Gastroesophageal sphincter (tissue), 4 donors: Measurements from ENCODE around the gene TBC1D5. TPM values are rescaled to one million over a fixed set of nuclear protein-coding genes. Genes with fewer than 3 reads are reported as not detected.

Source experiments
- ATAC-seq: fragments of 150-250 bp; one replicate; pipeline ENCODE4 v1.9.1; 2016; ENCODE audit warnings: mild to moderate bottlenecking, moderate library complexity
- H3K27ac ChIP-seq, 4 donors: fragments of 200-600 bp; sonication (generic) in 3 of 4; 1 replicate in 3 of 4; 2 replicates in 1 of 4; pipeline ENCODE4 v1.5.1; 2016 to 2019
- H3K27me3 ChIP-seq: fragments of 200-600 bp; sonication (generic); one replicate; pipeline ENCODE4 v1.5.1; 2019
- H3K36me3 ChIP-seq, 2 donors: fragments of 200-600 bp; sonication (generic); one replicate each; pipeline ENCODE4 v1.5.1; 2019; ENCODE audit warnings: control low read depth in 1 of 2
- H3K4me1 ChIP-seq, 3 donors: fragments of 200-600 bp; sonication (generic); 1 replicate in 2 of 3; 2 replicates in 1 of 3; pipeline ENCODE4 v1.5.1; 2016 to 2019; ENCODE audit warnings: control low read depth in 2 of 3
- H3K4me3 ChIP-seq, 2 donors: fragments of 200-600 bp; sonication (generic); one replicate each; pipeline ENCODE4 v1.5.1; 2019; ENCODE audit warnings: mild to moderate bottlenecking in 1 of 2, moderate library complexity in 1 of 2
- H3K9me3 ChIP-seq, 3 donors: fragments of 200-600 bp; sonication (generic); one replicate each; pipeline ENCODE4 v1.5.1; 2017 to 2019; ENCODE audit warnings: control low read depth in 2 of 3
- CTCF ChIP-seq, 4 experiments: fragments of 200-600 bp in 2 of 4; fragments of 450-650 bp in 2 of 4; sonication (generic) in 1 of 4; IDR thresholded peaks; one replicate each; pipeline ENCODE4 v1.5.1; 2017 to 2019; ENCODE audit warnings: antibody characterized with exemption in 4 of 4, mild to moderate bottlenecking in 2 of 4, moderate library complexity in 2 of 4
- EP300 ChIP-seq: sonication (generic); formaldehyde crosslinking; IDR thresholded peaks from one replicate; pipeline ENCODE4 v1.6.1; 2017; ENCODE audit warnings: antibody characterized with exemption, mild to moderate bottlenecking
- POLR2A ChIP-seq, 2 donors: fragments of 450-650 bp; IDR thresholded peaks; one replicate each; pipeline ENCODE4 v1.6.1; 2017; ENCODE audit warnings: antibody characterized with exemption in 2 of 2, mild to moderate bottlenecking in 2 of 2, moderate library complexity in 1 of 2
- POLR2AphosphoS5 ChIP-seq: sonication (generic); formaldehyde crosslinking; IDR thresholded peaks from one replicate; pipeline ENCODE4 v1.6.1; 2017; ENCODE audit warnings: antibody characterized with exemption
- WGBS, 2 donors: methylation state at CpG; one replicate each; pipeline ENCODE4 v1.1.5; 2018; ENCODE audit warnings: low coverage in 1 of 2; 5-methylcytosine and 5-hydroxymethylcytosine counted together
- total RNA-seq, 4 donors: library from RNA; depleted of rRNA; stranded (reverse); fragments of >200 nt; gene quantifications; one replicate each; pipeline ENCODE4 v1.1.0, GENCODE V29; 2016

TBC1D5 gene
- total RNA-seq, 4 donors from 2014 or later = 59.5 to 66.6 (median 61.6) TPM

- peaks cover 0 to 16% (median 0%) of the 10 kb centered on the region in 3 donors for H3K4me1 ChIP-seq
- H3K36me3 ChIP-seq = no peaks in the 10 kb centered on the region
- no peak overlapping the region for H3K4me3 ChIP-seq
- H3K27ac ChIP-seq = no peak overlapping the region
- ATAC-seq = no peak
- TF ChIP-seq EP300 = no peak
- TF ChIP-seq POLR2AphosphoS5 = no peak
- TF ChIP-seq POLR2A (IDR thresholded peaks at IDR 0.05) = no peak
- TF ChIP-seq CTCF (IDR thresholded peaks at IDR 0.05) = no peak
- peaks cover 0 to 3% (median 0%) of the 10 kb centered on the region in 3 donors for H3K9me3 ChIP-seq
- H3K27me3 ChIP-seq = no peaks in the 10 kb centered on the region
- WGBS, 2 donors = 17 to 38% methylated on average over 1 of the region's 1 CpG
Observed at GRCh38 chr3:17243621-17244020, 498.8 kb downstream of the TBC1D5 start.

GRCh38 chr3:17239417-17239816, 503.0 kb downstream of the TBC1D5 start:
- no peak overlapping the region for H3K4me3 ChIP-seq
- no peak for TF ChIP-seq POLR2A (IDR thresholded peaks at IDR 0.05)
- ATAC-seq = no peak
- H3K27ac ChIP-seq = no peak overlapping the region
- H3K27me3 ChIP-seq = no peaks in the 10 kb centered on the region
- no peaks in the 10 kb centered on the region for H3K9me3 ChIP-seq
- H3K4me1 ChIP-seq = peaks cover 0 to 16% (median 0%) of the 10 kb centered on the region in 3 donors
- peaks cover 0 to 13% of the 10 kb centered on the region in 2 donors for H3K36me3 ChIP-seq

GRCh38 chr3:17238023-17238422, 504.4 kb downstream of the TBC1D5 start:
- Histone ChIP-seq H3K27ac (no peak overlapping the region), H3K27me3 (no peaks in the 10 kb centered on the region), H3K36me3 (peaks cover 0 to 13% of the 10 kb centered on the region in 2 donors), H3K9me3 (no peaks in the 10 kb centered on the region), H3K4me3 (no peak overlapping the region), H3K4me1 (peaks cover 0 to 8% (median 0%) of the 10 kb centered on the region in 3 donors)
- TF ChIP-seq POLR2A (IDR thresholded peaks at IDR 0.05) = no peak
- TF ChIP-seq POLR2AphosphoS5 = no peak
- no peak for TF ChIP-seq EP300
- no peak for TF ChIP-seq CTCF (IDR thresholded peaks at IDR 0.05)
- ATAC-seq = no peak

GRCh38 chr3:17235310-17235709, 507.1 kb downstream of the TBC1D5 start:
- no peaks in the 10 kb centered on the region for H3K27me3 ChIP-seq
- TF ChIP-seq POLR2AphosphoS5 (no peak), CTCF (IDR thresholded peaks at IDR 0.05) (no peak), EP300 (no peak), POLR2A (IDR thresholded peaks at IDR 0.05) (no peak)
- no peaks in the 10 kb centered on the region for H3K9me3 ChIP-seq
- H3K27ac ChIP-seq = no peak overlapping the region
- no peaks in the 10 kb centered on the region for H3K4me1 ChIP-seq
- no peak for ATAC-seq
- no peak overlapping the region for H3K4me3 ChIP-seq
- H3K36me3 ChIP-seq = peaks cover 0 to 13% of the 10 kb centered on the region in 2 donors

- Histone ChIP-seq H3K4me1 (no peaks in the 10 kb centered on the region), H3K9me3 (no peaks in the 10 kb centered on the region), H3K27ac (no peak overlapping the region), H3K4me3 (no peak overlapping the region), H3K36me3 (peaks cover 0 to 13% of the 10 kb centered on the region in 2 donors), H3K27me3 (no peaks in the 10 kb centered on the region)
- no peak for ATAC-seq
- TF ChIP-seq POLR2A (IDR thresholded peaks at IDR 0.05) (no peak), POLR2AphosphoS5 (no peak), CTCF (IDR thresholded peaks at IDR 0.05) (no peak), EP300 (no peak)
Observed at GRCh38 chr3:17234382-17234781, 508.0 kb downstream of the TBC1D5 start.

GRCh38 chr3:17233398-17233800, 509.0 kb downstream of the TBC1D5 start:
- TF ChIP-seq POLR2AphosphoS5 (no peak), EP300 (no peak), CTCF (IDR thresholded peaks at IDR 0.05) (peak; percentile 30 to 75 (median 59))
- no peaks in the 10 kb centered on the region for H3K9me3 ChIP-seq
- no peak overlapping the region for H3K27ac ChIP-seq
- H3K4me1 ChIP-seq = no peaks in the 10 kb centered on the region
- ATAC-seq = no peak
- peaks cover 0 to 13% of the 10 kb centered on the region in 2 donors for H3K36me3 ChIP-seq
- WGBS, 2 donors = 52 to 58% methylated on average over 3 of the region's 3 CpGs
- no peak overlapping the region for H3K4me3 ChIP-seq
- H3K27me3 ChIP-seq = no peaks in the 10 kb centered on the region
